ENCODE measurements around the gene HS3ST5.
"Not testable (repeated sequence)": the region's sequence is repeated elsewhere in the genome, so short reads cannot be mapped to it uniquely, and the experiment has no call there.

Gene HS3ST5

GRCh38 chr6:114083251-114083650, 259.6 kb downstream of the HS3ST5 start:
- DNase-seq: no peak

GRCh38 chr6:114081730-114082129, 261.1 kb downstream of the HS3ST5 start:
- no peak for DNase-seq

GRCh38 chr6:114080891-114081510, 261.8 kb downstream of the HS3ST5 start:
- no peak for DNase-seq

- DNase-seq: not testable (repeated sequence)
Observed at GRCh38 chr6:114080410-114080809, 262.4 kb downstream of the HS3ST5 start.

GRCh38 chr6:114075777-114076176, 267.0 kb downstream of the HS3ST5 start:
- DNase-seq: no peak

GRCh38 chr6:114075300-114075699, 267.5 kb downstream of the HS3ST5 start:
- no peak for DNase-seq

GRCh38 chr6:114068771-114069170, 274.1 kb downstream of the HS3ST5 start:
- no peak for DNase-seq

- no peak for DNase-seq
Observed at GRCh38 chr6:114068116-114068515, 274.7 kb downstream of the HS3ST5 start.

- no peak for DNase-seq
Observed at GRCh38 chr6:114064862-114065261, 278.0 kb downstream of the HS3ST5 start.

GRCh38 chr6:114063956-114064355, 278.9 kb downstream of the HS3ST5 start:
- DNase-seq: no peak

- DNase-seq: no peak
Observed at GRCh38 chr6:114062199-114062598, 280.6 kb downstream of the HS3ST5 start.

- no peak for DNase-seq
Observed at GRCh38 chr6:114061741-114062140, 281.1 kb downstream of the HS3ST5 start.

GRCh38 chr6:114061116-114061515, 281.7 kb downstream of the HS3ST5 start:
- no peak for DNase-seq

GRCh38 chr6:114058435-114058834, 284.4 kb downstream of the HS3ST5 start:
- no peak for DNase-seq

GRCh38 chr6:114055763-114056162, 287.1 kb downstream of the HS3ST5 start:
- DNase-seq: no peak

GRCh38 chr6:114055349-114055748, 287.5 kb downstream of the HS3ST5 start:
- DNase-seq: no peak

- no peak for DNase-seq
Observed at GRCh38 chr6:114053791-114054190, 289.0 kb downstream of the HS3ST5 start.

- DNase-seq: no peak
Observed at GRCh38 chr6:114052141-114052540, 290.7 kb downstream of the HS3ST5 start.

- no peak for DNase-seq
Observed at GRCh38 chr6:114051031-114051430, 291.8 kb downstream of the HS3ST5 start.

- no peak for DNase-seq
Observed at GRCh38 chr6:114049367-114049966, 293.4 kb downstream of the HS3ST5 start.

GRCh38 chr6:114044566-114044965, 298.3 kb downstream of the HS3ST5 start:
- DNase-seq: not testable (repeated sequence)

GRCh38 chr6:114042267-114043016, 300.4 kb downstream of the HS3ST5 start:
- no peak for DNase-seq

- no peak for DNase-seq
Observed at GRCh38 chr6:114040871-114041270, 302.0 kb downstream of the HS3ST5 start.

- DNase-seq: no peak
Observed at GRCh38 chr6:114039841-114040240, 303.0 kb downstream of the HS3ST5 start.
